HEK293T (cell line): ENCODE data around the gene GANC.

Experiments
- BHLHE40 ChIP-seq: fragments of 450-650 bp; IDR thresholded peaks from 2 replicates; pipeline ENCODE4 v1.6.1; 2016; ENCODE audit warnings: mild to moderate bottlenecking, moderate library complexity, borderline replicate concordance
- ELF4 ChIP-seq: fragments of 450-650 bp; IDR thresholded peaks from 2 replicates; pipeline ENCODE4 v1.6.1; 2017; ENCODE audit warnings: antibody characterized with exemption
- FOXK2 ChIP-seq: fragments of 450-650 bp; IDR thresholded peaks from 2 replicates; pipeline ENCODE4 v1.6.1; 2016; ENCODE audit warnings: mild to moderate bottlenecking
- FOXM1 ChIP-seq: fragments of 450-650 bp; IDR thresholded peaks from 2 replicates; pipeline ENCODE4 v1.6.1; 2017; ENCODE audit warnings: mild to moderate bottlenecking, borderline replicate concordance
- NFRKB ChIP-seq: fragments of 450-650 bp; IDR thresholded peaks from 2 replicates; pipeline ENCODE4 v1.6.1; 2016; ENCODE audit warnings: mild to moderate bottlenecking, moderate library complexity
- SP1 ChIP-seq: fragments of 450-650 bp; IDR thresholded peaks from 2 replicates; pipeline ENCODE4 v1.6.1; 2017
- SUZ12 ChIP-seq: fragments of 450-650 bp; IDR thresholded peaks from 2 replicates; pipeline ENCODE4 v1.6.1; 2016; ENCODE audit warnings: mild to moderate bottlenecking

DNA sequence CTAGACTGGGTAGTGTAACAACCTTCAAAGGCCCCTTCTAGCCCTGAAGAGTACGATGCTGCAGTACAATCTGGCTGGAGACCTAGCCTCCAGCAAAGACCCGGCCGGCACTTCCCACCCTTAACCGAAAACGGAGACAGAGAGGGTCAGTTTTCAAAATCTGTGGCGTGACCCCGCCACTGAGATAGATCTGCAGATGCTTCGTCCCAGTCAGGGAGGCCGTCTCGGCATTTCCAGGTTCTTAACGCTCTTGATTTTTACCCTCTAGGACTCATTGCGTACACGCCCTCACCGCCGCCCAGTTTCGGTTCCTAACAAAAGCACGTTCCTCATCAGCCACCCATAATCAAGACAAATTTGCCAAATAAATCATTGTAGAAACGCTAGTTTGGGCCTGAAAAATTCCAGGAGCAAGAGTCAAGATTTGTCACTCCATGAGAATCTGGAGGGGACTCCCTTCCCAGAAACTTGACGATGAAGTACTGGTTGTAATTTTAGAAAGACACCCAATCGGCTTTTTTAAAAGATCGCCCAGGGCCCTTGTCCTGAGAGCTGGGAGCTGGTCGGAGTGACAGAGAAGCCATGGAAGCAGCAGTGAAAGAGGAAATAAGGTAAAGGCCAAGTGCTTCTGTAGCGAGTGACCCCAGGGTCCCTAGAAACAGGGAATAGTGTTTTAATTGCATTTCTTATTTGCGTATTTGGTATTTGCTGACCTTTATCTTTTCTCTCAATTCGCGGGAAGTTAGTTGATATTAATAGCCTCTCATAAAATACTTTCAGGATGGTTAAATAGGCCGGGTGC, 1.1 kb downstream of the GANC start:
- TF ChIP-seq SUZ12: no peak
- no peak for TF ChIP-seq FOXK2
- no peak for TF ChIP-seq FOXM1
- no peak for TF ChIP-seq NFRKB
- TF ChIP-seq SP1: no peak
- TF ChIP-seq ELF4: no peak
- TF ChIP-seq BHLHE40: no peak
